ENCODE measurements around the gene OXTR.

DNA sequence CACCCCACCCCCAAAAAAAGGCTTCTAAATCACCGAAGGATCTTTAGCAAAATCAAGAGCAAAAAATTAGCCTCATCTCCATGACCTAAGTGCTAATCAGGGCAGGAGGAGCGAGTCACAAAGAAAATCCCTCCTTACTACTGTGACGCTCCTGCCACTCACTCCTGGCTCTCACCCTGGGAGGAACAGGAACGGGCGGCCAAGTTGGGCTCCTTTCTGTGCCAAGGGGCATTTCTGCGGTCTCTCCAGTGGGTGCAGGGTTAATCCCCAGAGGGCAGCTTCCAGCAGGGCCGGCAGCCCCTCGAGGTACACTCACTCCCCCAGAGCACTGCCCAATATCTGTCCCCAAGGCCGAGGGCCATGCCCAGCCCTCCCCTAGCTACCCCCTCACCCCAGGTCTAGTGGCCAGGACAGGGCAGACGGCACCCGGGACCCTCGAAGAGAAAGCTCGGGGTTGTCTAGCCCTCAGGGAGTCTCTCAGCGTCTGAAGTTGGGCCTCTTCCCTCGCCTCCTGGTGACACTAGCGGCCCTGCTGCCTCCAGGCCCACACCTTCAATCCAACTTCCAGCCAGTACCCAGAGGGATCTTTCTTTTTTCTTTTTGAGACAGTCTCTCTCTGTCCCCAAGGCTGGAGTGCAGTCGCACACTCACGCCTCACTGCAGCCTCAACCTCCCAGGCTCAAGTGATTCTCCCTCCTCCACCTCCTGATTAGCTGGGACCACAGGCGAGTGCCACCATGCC is 35.1 kb downstream of the OXTR start:
- TF ChIP-seq, protein P1, sequence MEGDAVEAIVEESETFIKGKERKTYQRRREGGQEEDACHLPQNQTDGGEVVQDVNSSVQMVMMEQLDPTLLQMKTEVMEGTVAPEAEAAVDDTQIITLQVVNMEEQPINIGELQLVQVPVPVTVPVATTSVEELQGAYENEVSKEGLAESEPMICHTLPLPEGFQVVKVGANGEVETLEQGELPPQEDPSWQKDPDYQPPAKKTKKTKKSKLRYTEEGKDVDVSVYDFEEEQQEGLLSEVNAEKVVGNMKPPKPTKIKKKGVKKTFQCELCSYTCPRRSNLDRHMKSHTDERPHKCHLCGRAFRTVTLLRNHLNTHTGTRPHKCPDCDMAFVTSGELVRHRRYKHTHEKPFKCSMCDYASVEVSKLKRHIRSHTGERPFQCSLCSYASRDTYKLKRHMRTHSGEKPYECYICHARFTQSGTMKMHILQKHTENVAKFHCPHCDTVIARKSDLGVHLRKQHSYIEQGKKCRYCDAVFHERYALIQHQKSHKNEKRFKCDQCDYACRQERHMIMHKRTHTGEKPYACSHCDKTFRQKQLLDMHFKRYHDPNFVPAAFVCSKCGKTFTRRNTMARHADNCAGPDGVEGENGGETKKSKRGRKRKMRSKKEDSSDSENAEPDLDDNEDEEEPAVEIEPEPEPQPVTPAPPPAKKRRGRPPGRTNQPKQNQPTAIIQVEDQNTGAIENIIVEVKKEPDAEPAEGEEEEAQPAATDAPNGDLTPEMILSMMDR (IDR thresholded peaks at IDR 0.05): no peak
- no peak for TF ChIP-seq POLR2A (IDR thresholded peaks at IDR 0.05)
